Endometrial microvascular endothelial cells (primary cell): Measurements from ENCODE around the gene PEAR1. TPM values are rescaled to one million over a fixed set of nuclear protein-coding genes. Genes with fewer than 3 reads are reported as not detected.
"Not testable (repeated sequence)": the region's sequence is repeated elsewhere in the genome, so short reads cannot be mapped to it uniquely, and the experiment has no call there.

Experiments used
- in situ Hi-C: cut with HindIII; loops from 2 replicates; pipeline ENCODE4 v1.10.0; 2017; ENCODE audit warnings: low sequenced_read_pairs, low pct_unique_long_range_greater_than_20kb; ENCODE audit errors: inconsistent ontology term
- total RNA-seq: library from RNA; depleted of rRNA; stranded (reverse); fragments of >200 nt; gene quantifications from one replicate; pipeline ENCODE4 v1.2.3, GENCODE V29; 2015; ENCODE audit errors: inconsistent ontology term

The PEAR1 gene
- total RNA-seq, 1 donor from 2014 or later: 50.3 TPM

DNA sequence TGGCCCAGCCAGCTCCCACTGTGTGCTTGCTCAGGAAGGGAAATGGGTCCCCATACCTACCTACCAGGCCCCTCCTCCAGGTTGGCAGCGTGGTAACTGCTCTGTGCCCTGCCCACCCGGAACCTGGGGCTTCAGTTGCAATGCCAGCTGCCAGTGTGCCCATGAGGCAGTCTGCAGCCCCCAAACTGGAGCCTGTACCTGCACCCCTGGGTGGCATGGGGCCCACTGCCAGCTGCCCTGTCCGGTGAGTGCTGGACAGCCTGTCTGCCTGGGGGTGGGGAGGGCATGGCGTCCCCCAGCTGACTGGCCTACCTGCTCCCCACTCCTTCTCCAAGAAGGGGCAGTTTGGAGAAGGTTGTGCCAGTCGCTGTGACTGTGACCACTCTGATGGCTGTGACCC is 16.2 kb downstream of the PEAR1 start:
- in situ Hi-C loops: no loop called here

GRCh38 chr1:156910309-156910782 is 16.8 kb downstream of the PEAR1 start:
- in situ Hi-C loops: no loop called here

DNA sequence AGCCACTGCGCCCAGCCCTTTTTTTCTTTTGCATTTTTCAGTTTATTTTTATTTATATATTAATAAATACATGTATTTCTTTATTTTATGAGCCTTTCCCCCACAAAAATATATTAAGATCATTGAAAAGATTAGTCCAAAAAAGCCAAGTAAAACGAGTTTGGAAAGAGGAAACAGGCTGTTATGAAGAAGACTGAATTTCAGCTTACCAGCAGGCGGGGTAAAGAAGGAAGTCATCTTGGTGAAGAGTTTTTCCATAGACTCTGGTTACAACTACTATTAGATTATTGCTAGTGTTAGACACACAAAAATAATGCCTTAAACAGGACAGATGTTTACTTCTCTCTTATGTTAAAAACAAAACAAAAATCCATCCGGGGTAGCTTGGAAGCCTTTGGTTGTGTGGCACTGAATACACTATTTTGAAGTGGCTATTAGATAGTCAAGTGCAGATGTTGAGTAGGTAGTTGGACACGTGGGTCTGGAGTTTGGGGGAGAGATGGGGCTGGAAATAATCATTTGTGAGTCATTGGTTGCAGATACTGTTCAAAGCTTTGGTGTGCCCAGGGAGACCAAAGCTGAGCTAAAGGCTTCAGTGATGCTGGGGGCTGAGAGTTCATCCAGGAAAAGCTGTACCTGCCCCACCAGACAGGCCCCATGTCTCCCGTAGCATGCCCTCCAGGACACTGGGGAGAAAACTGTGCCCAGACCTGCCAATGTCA is 18.2 kb downstream of the PEAR1 start:
- in situ Hi-C loops: no loop called here

DNA sequence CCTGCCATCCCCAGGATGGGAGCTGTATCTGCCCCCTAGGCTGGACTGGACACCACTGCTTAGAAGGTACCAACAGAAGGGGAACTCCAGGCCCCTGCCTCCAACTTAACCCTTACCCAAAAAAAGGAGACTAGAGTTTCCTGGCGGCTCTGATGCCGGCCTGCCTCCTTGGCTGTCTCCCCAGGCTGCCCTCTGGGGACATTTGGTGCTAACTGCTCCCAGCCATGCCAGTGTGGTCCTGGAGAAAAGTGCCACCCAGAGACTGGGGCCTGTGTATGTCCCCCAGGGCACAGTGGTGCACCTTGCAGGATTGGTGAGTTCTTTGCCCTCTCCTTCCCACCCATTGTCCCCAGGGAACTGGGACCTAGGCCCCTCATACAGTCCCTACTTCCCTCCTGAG is 18.8 kb downstream of the PEAR1 start:
- in situ Hi-C loops: no loop called here

DNA sequence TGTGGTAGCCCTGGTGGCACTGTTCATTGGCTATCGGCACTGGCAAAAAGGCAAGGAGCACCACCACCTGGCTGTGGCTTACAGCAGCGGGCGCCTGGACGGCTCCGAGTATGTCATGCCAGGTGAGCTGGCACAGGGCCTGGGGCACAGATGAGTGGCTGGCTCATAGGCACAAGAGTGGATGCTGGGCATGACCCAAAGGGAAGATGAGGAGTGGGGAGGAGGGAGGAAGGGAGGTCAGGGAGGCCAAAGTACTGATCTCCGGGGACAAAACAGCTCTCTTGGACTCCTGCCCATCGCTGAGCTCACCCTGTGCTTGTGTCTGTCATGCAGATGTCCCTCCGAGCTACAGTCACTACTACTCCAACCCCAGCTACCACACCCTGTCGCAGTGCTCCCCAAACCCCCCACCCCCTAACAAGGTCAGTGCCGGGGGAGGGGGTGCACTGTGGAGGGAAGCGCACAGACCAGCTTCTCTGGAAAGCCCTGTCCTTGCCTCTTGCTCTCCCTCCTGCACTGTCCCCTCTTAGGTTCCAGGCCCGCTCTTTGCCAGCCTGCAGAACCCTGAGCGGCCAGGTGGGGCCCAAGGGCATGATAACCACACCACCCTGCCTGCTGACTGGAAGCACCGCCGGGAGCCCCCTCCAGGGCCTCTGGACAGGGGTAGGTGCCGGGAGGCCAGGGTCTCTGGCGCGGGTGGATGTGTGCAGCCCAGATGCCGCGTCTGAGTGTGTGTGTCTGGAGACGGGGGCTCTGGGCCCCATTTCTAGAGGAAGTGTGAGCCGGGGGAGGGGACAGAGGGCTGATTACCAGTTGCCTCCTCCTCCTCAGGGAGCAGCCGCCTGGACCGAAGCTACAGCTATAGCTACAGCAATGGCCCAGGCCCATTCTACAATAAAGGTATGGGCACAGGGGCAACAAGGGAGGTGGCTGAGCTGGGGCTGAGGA is 19.6 kb downstream of the PEAR1 start:
- in situ Hi-C loops: no loop called here

DNA sequence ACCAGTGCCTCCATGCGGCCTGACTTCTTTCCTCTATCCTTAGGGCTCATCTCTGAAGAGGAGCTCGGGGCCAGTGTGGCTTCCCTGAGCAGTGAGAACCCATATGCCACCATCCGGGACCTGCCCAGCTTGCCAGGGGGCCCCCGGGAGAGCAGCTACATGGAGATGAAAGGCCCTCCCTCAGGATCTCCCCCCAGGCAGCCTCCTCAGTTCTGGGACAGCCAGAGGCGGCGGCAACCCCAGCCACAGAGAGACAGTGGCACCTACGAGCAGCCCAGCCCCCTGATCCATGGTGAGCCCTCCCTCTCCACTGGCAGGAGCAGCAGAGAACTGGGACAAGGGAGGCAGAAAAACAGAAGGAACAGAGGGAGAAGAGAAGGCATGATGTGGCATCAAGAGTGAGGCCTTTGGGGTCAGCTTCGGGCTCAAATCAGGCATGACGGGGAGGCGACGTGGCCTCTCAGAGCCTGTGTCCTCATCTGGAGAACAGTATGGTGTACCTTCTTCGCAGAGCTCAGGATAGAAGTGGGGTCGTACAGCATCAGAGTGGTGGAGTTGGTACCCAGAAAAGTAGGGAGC is 20.4 kb downstream of the PEAR1 start:
- in situ Hi-C loops: no loop called here

GRCh38 chr1:156914440-156914856 is 20.9 kb downstream of the PEAR1 start:
- in situ Hi-C loops: no loop called here

DNA sequence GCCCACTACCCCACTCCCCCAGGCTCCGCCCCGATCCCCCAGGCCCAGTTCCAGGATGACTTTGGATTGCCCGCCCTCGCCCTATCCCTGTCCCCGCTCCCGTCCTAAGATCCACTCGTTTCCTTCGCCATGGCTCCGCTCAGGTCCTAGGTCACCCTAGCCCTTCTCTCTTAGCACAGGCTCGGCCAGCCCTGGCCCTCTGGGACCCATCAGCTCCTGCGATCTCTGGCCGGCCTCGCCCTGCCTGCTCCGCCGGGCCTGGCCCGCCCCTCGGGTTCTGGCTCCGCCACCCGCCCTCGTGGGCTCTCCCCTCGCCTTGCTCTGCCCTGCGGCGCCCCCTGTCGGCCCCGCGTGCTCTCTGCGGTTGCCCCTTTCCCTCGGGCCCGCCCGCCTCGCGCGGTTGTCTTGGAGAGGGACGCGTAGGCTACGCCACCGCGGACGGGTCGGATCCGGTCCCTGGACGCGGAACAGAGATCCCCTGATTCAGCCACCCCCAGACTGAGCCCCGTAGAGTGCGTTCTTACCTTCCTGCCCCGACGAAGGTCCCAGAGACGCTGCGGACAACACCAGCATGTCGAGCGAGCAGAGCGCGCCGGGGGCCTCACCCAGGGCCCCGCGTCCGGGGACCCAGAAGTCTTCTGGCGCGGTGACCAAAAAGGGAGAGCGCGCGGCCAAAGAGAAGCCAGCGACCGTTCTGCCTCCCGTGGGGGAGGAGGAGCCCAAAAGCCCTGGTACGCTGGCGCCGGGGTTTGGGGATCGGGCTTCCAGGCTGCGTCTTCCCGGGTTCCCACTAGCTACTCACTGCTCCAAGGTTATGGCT is 26.9 kb downstream of the PEAR1 start, which contains the start of gene LRRC71:
TSS of gene LRRC71 (plus strand) at position 400 of the 820 bp plus-strand sequence. CDS start at position 572, 172 bp downstream.
- in situ Hi-C loops: no loop called here

- in situ Hi-C loops: no loop called here
These were observed 27.6 kb downstream of the PEAR1 start for GRCh38 chr1:156921053-156921529.

- in situ Hi-C loops: no loop called here
These were observed 29.6 kb downstream of the PEAR1 start for GRCh38 chr1:156922986-156923669.

GRCh38 chr1:156923670-156924477 is 30.4 kb downstream of the PEAR1 start:
- in situ Hi-C loops: no loop called here

GRCh38 chr1:156924478-156925153 is 31.1 kb downstream of the PEAR1 start:
- in situ Hi-C loops: no loop called here

- in situ Hi-C loops: no loop called here
These were observed 31.9 kb downstream of the PEAR1 start for GRCh38 chr1:156925154-156926010.

DNA sequence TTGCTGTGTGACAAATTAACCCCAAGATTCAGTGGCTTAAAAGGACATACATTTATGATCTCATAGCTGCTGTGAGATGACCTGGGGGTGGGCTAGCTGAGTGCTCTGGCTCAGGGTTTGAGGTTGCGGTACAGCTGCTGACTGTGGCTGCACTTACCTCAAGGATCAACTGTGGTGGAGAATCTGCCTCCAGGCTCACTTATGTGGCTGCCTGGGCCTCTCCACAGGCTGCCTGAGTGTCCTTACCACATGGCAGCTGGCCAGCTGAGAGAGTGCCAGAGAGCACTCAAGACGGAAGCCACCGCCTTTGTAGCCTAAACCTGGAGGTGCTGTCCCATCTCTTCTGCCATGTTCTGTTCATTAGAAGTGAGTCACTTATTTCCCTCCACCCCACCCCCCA is 32.7 kb downstream of the PEAR1 start:
- in situ Hi-C loops: no loop called here

GRCh38 chr1:156926695-156927094 is 33.2 kb downstream of the PEAR1 start:
- in situ Hi-C loops: not testable (repeated sequence)
